IgD-negative memory B cell (primary cell): ENCODE results near the gene MAN1C1. TPM values are rescaled to one million over a fixed set of nuclear protein-coding genes. Genes with fewer than 3 reads are reported as not detected.
"Not testable (repeated sequence)": the region's sequence is repeated elsewhere in the genome, so short reads cannot be mapped to it uniquely, and the experiment has no call there.

Experiments
- H3K27ac Mint-ChIP-seq, 3 donors: one replicate each; pipeline ENCODE4 v1.8.0; 2020 to 2022; ENCODE audit warnings: mild to moderate bottlenecking in 3 of 3, mixed read lengths in 3 of 3, moderate library complexity in 1 of 3
- H3K27me3 Mint-ChIP-seq: one replicate; pipeline ENCODE4 v1.8.0; 2021; ENCODE audit warnings: mixed read lengths
- H3K36me3 Mint-ChIP-seq: one replicate; pipeline ENCODE4 v1.8.0; 2020; ENCODE audit warnings: mild to moderate bottlenecking, mixed read lengths
- H3K4me1 Mint-ChIP-seq, 3 donors: one replicate each; pipeline ENCODE4 v1.8.0; 2020 to 2022; ENCODE audit warnings: mixed read lengths in 3 of 3, mild to moderate bottlenecking in 1 of 3
- H3K4me3 Mint-ChIP-seq, 4 donors: one replicate each; pipeline ENCODE4 v1.8.0; 2020 to 2022; ENCODE audit warnings: mild to moderate bottlenecking in 4 of 4, mixed read lengths in 4 of 4, moderate library complexity in 3 of 4
- H3K9me3 Mint-ChIP-seq, 3 donors: one replicate each; pipeline ENCODE4 v1.8.0; 2020 to 2021; ENCODE audit warnings: mixed read lengths in 3 of 3, mild to moderate bottlenecking in 1 of 3
- polyA plus RNA-seq: library from polyadenylated mRNA; unstranded; fragments of 300-500 nt; fragmentation: Illumina TruSeq; gene quantifications from one replicate; pipeline ENCODE4 v1.2.3, GENCODE V29; 2021

MAN1C1 gene
- polyA plus RNA-seq, 1 donor from 2014 or later, result 0.49 TPM

DNA sequence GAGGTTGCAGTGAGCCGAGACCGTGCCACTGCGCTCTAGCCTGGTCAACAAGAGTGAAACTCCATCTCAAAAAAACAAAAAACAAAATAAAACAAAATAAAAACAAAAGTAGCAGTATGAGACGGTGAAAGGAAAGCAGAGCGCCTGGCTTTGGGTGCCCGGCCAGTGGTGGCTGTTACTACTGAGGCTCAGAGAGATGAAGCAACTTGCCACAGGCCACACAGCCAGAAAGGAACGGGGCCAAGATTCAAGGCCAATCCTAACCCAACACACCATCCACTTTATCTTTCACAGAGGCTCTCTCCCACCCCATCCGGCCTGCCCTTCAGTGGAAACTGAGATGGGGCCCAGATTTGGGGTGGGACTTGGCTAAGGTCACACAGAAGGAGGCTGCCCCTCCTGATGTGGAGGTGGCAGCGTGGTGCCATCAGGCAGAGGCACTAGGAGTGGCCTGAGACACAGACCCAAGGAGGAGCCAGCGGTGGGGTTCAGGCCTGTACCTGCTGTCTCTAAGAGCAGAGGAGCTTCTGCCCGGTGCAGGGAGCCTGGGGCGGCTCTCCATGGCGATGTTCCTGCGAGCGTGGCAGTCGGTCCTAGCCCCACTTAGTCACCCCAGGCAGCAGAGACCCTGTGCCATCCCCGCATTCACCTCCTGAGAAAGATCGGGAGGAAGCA, 40.0 kb upstream of the MAN1C1 start:
- H3K27ac Mint-ChIP-seq, result peak overlapping the region in 1 of 3 donors; percentile 64
- no peak overlapping the region for H3K4me3 Mint-ChIP-seq
- H3K9me3 Mint-ChIP-seq, result no peaks in the 10 kb centered on the region
- peaks cover 3% of the 10 kb centered on the region for H3K27me3 Mint-ChIP-seq
- H3K4me1 Mint-ChIP-seq, result peaks cover 0 to 5% (median 3%) of the 10 kb centered on the region in 3 donors
- no peaks in the 10 kb centered on the region for H3K36me3 Mint-ChIP-seq

DNA sequence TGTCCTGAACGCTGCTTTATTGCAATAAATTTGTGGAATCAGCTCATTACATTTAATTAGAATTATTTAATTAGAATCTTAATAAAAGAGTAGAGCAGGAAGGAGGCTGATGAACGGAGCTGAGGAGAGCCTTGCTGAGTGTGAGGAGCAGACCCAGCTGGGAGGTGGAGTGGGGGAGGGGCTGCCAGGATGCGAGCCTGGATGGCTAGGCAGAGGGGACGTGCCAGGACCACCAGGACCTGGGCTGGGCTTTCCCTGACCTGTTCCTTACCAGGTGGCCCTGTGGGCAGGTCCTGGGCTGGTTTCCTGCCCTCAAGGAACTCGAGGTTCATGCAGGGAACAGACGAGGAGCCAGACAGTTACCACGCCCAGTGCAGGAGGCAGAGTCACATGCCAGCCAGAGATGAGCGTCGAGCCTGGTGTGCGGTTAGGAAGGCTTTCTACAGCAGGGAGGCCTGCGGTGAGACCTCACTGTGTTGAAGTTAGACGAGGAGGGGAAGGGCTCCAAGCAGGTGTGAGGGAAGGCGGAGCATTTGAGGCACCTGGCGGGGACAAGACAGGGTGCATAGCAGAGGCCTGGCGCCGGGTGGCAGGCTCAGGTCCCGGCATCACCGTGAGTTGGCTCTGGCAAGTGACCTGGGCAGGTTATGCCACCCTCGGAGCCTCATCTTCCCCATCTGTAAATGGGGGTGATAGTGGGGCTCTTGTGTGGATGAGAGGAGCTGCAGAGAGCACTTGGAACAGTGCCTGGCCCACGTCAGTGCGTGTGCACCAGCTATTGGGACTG, 39.3 kb upstream of the MAN1C1 start:
- no peaks in the 10 kb centered on the region for H3K9me3 Mint-ChIP-seq
- H3K4me3 Mint-ChIP-seq, result peak overlapping the region in 1 of 4 donors; percentile 72
- H3K36me3 Mint-ChIP-seq, result peaks cover 1% of the 10 kb centered on the region
- H3K27me3 Mint-ChIP-seq, result no peaks in the 10 kb centered on the region
- H3K4me1 Mint-ChIP-seq, result peaks cover 0 to 5% (median 3%) of the 10 kb centered on the region in 3 donors
- H3K27ac Mint-ChIP-seq, result no peak overlapping the region

DNA sequence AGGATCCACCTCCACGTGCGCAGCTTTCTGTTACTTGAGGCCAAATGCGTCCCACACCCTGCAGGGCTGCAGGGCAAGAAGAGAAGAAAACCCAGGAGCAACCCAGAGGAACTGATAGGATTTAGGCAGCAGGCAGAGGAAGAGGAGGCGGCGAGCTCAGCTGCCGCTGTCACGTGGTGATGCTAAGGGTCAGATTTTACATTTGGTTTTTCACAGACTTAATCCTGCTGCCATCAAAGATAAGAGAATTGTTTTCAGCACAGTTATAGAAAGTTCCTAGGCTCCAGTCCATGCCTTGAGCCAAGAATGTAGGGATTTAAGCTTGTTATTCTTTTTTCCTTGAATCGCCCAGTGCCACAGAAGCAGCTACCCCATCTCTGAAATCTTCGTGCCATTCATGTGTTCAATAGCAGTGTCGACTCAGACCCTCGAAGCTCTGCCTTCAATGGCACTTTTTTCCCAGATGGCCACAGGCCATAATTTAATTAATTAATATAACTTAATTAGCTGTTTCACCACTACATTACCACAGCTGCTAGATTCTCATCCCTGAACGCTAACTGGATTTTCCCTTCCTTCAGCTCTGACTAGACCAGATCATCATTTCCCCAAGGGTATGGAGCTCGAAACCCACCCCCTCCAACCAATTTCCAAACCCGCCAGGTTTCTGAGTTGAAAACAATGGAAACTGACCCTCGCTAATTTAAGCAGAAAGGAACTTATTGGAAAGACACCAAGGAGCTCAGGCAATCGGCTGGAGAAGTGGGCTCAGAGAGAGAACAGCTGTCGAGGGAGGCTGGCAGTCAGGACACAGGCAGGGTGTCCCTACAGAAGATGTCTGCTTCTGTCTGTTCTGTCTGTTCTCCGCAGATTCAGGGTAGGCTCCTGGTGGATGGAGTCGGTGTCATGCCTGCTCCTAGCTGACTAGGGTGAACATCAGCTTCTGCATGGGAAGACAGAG, 37.0 kb upstream of the MAN1C1 start:
- Mint-ChIP-seq H3K36me3 (peaks cover 1% of the 10 kb centered on the region), H3K9me3 (peaks cover 0 to 6% (median 2%) of the 10 kb centered on the region in 3 donors), H3K27me3 (no peaks in the 10 kb centered on the region), H3K4me3 (no peak overlapping the region), H3K4me1 (peaks cover 0 to 2% (median 0%) of the 10 kb centered on the region in 3 donors), H3K27ac (peak overlapping the region in 1 of 3 donors; percentile 76)

DNA sequence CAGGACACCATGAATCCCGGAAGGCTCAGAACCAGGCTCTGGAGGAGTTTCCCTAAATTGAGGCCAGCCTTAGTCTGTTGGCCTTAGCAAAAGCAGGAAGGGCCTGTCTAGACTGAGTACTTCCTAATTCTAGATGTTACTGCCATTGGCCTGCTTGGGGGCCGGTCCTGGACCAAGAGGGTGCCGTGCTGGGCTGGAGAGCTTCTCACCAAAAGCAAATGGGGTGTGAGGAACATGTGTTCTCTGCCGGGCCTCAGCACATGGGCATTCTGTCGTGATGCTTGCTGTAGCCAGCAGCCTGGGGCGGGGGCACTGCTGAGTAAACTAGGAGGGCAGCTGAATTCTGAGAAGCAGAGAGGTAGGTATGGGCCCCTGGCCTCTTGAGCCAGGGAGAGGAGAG, 35.7 kb upstream of the MAN1C1 start:
- Mint-ChIP-seq H3K4me3 (no peak overlapping the region), H3K9me3 (peaks cover 0 to 6% (median 3%) of the 10 kb centered on the region in 3 donors), H3K36me3 (peaks cover 5% of the 10 kb centered on the region), H3K4me1 (peaks cover 6 to 7% (median 6%) of the 10 kb centered on the region in 3 donors), H3K27ac (no peak overlapping the region), H3K27me3 (peaks cover 3% of the 10 kb centered on the region)

DNA sequence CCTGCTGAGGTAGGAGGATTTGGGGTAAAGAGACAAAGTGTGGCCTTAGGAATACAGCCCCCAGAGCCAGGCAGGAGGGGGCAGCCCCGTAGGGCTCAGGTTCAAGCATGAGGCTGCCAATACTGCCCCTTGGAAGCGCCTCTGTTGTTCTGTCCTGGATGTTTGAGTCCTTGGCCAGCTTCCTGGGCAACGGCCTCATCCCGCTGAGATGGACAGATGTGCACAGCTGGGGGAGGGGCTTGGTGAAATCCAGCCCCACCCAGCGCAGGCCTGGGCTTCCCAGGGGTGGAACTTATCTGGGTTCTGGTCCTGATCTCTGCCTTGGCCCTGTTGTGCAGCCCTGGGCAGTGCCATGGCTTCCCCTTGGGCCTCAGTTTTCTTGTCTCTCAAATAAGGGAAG, 34.8 kb upstream of the MAN1C1 start:
- H3K4me3 Mint-ChIP-seq, result no peak overlapping the region
- H3K27me3 Mint-ChIP-seq, result peaks cover 3% of the 10 kb centered on the region
- no peak overlapping the region for H3K27ac Mint-ChIP-seq
- peaks cover 0 to 6% (median 3%) of the 10 kb centered on the region in 3 donors for H3K9me3 Mint-ChIP-seq
- H3K36me3 Mint-ChIP-seq, result peaks cover 5% of the 10 kb centered on the region
- H3K4me1 Mint-ChIP-seq, result peaks cover 6 to 8% (median 6%) of the 10 kb centered on the region in 3 donors

DNA sequence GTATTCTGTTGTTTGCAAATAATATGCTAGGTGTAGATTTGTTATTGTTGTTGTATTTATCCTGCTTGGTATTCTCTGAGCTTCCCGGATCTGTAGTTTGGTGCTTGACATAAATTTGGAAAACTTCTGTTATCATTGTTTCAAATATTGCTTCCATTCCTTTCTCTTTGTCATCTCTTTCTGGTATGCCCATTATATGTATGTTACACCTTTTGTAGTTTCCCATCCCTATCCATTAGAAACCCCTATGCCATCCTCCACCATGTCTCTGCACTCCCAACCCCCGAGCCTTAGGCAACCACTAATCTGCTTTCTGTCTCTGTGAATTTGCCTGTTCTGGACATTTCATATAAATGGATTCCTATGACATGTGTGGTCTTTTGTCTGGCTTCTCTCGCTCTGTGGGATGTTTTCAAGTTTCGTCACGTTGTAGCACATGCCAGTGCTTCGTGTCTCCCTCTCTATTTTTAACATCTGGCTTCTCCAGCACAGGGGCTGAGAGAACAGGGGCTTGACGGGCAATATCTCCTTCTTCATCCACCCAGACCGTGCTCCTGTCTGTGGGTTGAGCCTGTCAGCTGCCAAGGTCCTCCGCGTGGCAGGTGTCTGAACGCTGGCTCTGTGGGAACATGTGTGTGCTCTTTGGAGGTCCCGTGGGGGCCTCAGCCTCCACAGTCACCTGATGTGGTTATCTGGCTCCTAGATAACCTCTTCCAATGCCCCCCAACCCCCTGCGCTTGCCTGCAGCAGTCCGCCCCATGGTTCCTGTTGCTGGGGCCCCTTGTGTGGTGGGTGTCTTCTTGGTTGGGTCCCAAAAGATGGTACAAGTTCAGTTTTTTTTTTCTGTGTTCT, 32.8 kb upstream of the MAN1C1 start:
- H3K27me3 Mint-ChIP-seq, result peaks cover 3% of the 10 kb centered on the region
- no peak overlapping the region for H3K4me3 Mint-ChIP-seq
- peaks cover 7% of the 10 kb centered on the region for H3K36me3 Mint-ChIP-seq
- peak overlapping the region in 2 of 3 donors; percentile 73 to 80 for H3K27ac Mint-ChIP-seq
- peaks cover 0 to 6% (median 3%) of the 10 kb centered on the region in 3 donors for H3K9me3 Mint-ChIP-seq
- H3K4me1 Mint-ChIP-seq, result peaks cover 4 to 20% (median 17%) of the 10 kb centered on the region in 3 donors

DNA sequence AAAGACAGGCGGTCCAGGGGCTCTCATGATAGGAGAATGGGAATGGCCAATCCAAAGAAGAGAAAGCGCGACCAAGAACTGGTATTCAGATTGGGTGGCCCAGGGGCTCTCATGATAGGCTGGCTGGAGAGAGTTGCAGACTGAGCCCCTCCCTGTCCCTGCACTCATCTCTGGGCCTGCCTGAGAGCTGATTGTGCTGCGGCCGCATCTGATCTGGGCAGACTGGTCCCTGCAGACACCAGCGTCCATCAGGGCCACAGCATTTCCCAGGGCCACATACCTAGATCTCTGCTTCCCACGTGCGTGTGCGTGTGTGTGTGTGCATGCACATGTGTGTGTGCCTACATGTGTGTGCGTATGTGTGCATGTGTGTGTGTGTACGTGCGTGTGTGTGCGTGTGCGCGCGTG, 30.4 kb upstream of the MAN1C1 start:
- H3K36me3 Mint-ChIP-seq, result peaks cover 9% of the 10 kb centered on the region
- peak overlapping the region in 1 of 4 donors; percentile 43 for H3K4me3 Mint-ChIP-seq
- H3K4me1 Mint-ChIP-seq, result peaks cover 4 to 21% (median 17%) of the 10 kb centered on the region in 3 donors
- H3K27ac Mint-ChIP-seq, result peak overlapping the region in 1 of 3 donors; percentile 96
- H3K27me3 Mint-ChIP-seq, result peaks cover 3% of the 10 kb centered on the region
- H3K9me3 Mint-ChIP-seq, result peaks cover 0 to 6% (median 3%) of the 10 kb centered on the region in 3 donors

DNA sequence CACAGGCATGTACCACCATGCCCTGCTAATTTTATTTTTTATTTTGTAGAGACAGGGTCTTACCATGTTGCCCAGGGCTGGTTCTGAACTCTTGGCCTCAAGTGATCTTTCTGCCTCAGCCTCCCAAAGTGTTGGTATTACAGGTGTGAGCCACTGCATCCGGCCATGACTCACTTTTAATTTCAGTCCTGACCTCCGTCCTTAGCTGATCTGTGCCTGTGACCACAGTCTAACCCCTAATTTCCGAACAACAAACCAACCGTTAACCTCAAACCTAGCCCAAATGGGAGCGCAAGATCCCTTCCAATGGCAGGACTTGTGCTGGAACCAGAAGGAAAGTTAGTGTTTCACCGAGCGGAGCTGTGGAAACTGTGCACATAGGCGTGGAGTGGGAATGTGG, 29.3 kb upstream of the MAN1C1 start:
- Mint-ChIP-seq H3K36me3 (peaks cover 8% of the 10 kb centered on the region), H3K9me3 (peaks cover 0 to 6% (median 3%) of the 10 kb centered on the region in 3 donors), H3K4me3 (peak overlapping the region in 1 of 4 donors; percentile 10), H3K4me1 (peaks cover 4 to 21% (median 17%) of the 10 kb centered on the region in 3 donors), H3K27ac (no peak overlapping the region), H3K27me3 (peaks cover 3% of the 10 kb centered on the region)

DNA sequence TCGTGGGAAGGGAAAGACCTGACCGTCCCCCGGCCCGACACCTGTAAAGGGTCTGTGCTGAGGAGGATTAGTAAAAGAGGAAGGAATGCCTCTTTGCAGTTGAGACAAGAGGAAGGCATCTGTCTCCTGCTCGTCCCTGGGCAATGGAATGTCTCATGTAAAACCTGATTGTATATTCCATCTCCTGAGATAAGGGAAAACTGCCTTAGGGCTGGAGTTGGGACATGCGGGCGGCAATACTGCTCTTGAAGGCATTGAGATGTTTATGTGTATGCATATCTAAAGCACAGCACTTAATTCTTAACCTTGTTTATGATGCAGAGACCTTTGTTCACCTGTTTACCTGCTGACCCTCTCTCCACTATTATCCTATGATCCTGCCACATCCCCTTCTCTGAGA, 28.4 kb upstream of the MAN1C1 start:
- peak overlapping the region in 1 of 4 donors; percentile 76 for H3K4me3 Mint-ChIP-seq
- not testable (repeated sequence) for H3K9me3 Mint-ChIP-seq, H3K36me3 Mint-ChIP-seq, H3K27me3 Mint-ChIP-seq, H3K27ac Mint-ChIP-seq
- H3K4me1 Mint-ChIP-seq, result peaks cover 4 to 21% (median 17%) of the 10 kb centered on the region in 3 donors

DNA sequence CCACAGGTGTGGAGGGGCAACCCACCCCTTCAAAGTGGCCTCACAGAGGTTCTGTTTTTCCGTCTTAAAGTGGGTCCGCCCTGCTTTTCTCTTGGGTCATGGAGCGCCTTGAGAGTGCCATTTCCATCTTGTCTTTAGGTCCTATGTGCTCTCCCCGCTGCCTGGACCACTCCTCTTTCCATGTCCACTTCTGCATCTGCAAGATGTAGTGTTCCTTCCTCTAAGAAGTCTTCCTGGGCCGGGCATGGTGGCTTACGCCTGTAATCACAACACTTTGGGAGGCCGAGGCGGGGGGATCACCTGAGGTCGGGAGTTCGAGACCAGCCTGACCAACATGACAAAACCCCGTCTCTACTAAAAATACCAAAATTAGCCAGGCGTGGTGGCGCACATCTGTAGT, 27.8 kb upstream of the MAN1C1 start:
- H3K27ac Mint-ChIP-seq, H3K27me3 Mint-ChIP-seq, H3K9me3 Mint-ChIP-seq, H3K36me3 Mint-ChIP-seq: not testable (repeated sequence)
- peak overlapping the region in 1 of 4 donors; percentile 83 for H3K4me3 Mint-ChIP-seq
- peaks cover 4 to 21% (median 17%) of the 10 kb centered on the region in 3 donors for H3K4me1 Mint-ChIP-seq

DNA sequence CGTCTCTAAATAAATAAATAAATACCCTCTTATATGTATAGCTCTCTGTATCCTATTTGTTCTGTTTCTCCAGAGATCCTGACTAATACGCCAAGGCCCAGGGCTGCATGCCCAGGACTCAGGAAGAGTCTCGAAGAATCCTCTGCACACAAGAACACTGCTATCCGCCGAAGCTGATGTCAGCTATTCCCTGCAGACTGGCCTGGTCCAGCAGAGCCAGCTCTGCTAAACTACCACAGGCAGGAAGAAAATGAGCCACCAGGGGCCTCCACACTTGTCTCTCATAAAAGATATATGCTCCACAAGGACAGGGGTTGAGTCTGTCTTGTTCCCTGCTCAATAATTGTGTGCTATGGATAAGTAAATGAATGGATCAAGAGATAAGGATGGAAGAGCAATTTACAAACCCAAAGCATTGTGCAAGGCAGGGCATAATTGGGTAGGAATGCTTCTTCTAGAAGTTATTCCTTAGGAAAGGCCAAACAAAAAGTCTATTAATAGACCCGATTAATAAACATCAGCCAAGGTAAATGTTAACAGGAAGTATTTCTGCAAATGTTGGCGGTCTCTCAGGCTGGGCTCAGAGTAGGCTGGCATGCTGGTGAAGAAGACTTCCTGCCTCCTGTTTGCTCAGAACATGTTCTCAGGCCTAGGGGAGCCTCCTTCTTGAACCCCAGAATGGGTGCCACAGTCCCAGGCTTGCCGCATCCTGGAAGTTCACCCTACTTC, 26.3 kb upstream of the MAN1C1 start:
- Mint-ChIP-seq H3K4me3 (peak overlapping the region in 1 of 4 donors; percentile 2), H3K27ac (no peak overlapping the region), H3K9me3 (peaks cover 0 to 2% (median 0%) of the 10 kb centered on the region in 3 donors), H3K4me1 (peaks cover 0 to 15% (median 11%) of the 10 kb centered on the region in 3 donors), H3K36me3 (peaks cover 5% of the 10 kb centered on the region), H3K27me3 (peaks cover 9% of the 10 kb centered on the region)

DNA sequence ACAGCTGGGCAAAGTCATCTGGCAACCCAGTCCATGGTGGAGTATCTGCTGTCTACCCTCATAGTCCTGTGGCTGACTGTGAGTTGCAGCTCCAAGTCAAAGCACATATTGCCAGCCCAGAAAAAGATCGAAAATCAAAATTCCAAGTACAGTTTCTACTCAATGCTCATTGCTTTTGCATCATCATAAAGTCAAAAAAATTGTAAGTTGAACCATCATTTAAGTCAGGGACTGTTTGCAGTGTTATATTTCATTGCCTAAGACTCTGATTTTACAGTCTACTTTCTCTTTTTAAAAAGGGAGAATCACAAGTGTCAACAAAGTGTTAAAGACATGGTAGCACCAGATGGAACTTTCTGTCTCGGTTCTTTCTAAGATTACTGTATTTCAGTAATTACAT, 22.7 kb upstream of the MAN1C1 start:
- Mint-ChIP-seq H3K27ac (no peak overlapping the region), H3K27me3 (peaks cover 15% of the 10 kb centered on the region), H3K4me3 (no peak overlapping the region)

DNA sequence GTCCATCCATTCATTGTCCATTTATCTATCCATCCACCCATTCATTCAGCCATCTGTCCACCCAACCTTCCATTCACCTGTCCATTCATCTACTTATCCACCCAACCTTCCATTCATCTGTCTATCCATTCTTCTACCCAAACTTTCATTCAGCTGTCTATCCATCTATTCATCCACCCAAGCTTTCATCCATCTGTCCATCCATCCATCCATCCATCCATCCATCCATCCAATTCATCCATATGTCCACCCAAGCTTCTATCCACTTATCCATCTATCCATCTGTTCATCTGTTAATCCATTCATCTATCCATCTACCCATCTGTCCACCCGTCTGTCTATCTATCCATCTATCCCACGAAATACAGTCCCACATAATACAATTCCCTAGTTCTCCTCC, 21.6 kb upstream of the MAN1C1 start:
- Mint-ChIP-seq H3K4me3 (no peak overlapping the region), H3K27me3 (peaks cover 19% of the 10 kb centered on the region), H3K27ac (no peak overlapping the region), H3K4me1 (peaks cover 0 to 3% (median under 1%) of the 10 kb centered on the region in 3 donors), H3K9me3 (peaks cover 0 to 2% (median 0%) of the 10 kb centered on the region in 3 donors), H3K36me3 (no peaks in the 10 kb centered on the region)

More for the DNA sequence above, 22.7 kb upstream of the MAN1C1 start:
- Mint-ChIP-seq H3K9me3 (peaks cover 0 to 2% (median 0%) of the 10 kb centered on the region in 3 donors), H3K36me3 (peaks cover 2% of the 10 kb centered on the region), H3K4me1 (no peaks in the 10 kb centered on the region)
